Stimulated activated CD8-positive, alpha-beta memory T cell treated with anti-CD3 and anti-CD28 coated beads, Interleukin-7, amount 100 ng/mL, for 48 hours (primary cell): Measurements from ENCODE around the gene SF3B5.
"Not testable (repeated sequence)": the region's sequence is repeated elsewhere in the genome, so short reads cannot be mapped to it uniquely, and the experiment has no call there.

Source experiments
- DNase-seq, 2 donors: peaks; one replicate each; pipeline ENCODE4 v3.0.0-alpha.2; 2020; ENCODE audit warnings: low read depth in 1 of 2; ENCODE audit errors: extremely low read depth in 1 of 2

SF3B5 gene

DNA sequence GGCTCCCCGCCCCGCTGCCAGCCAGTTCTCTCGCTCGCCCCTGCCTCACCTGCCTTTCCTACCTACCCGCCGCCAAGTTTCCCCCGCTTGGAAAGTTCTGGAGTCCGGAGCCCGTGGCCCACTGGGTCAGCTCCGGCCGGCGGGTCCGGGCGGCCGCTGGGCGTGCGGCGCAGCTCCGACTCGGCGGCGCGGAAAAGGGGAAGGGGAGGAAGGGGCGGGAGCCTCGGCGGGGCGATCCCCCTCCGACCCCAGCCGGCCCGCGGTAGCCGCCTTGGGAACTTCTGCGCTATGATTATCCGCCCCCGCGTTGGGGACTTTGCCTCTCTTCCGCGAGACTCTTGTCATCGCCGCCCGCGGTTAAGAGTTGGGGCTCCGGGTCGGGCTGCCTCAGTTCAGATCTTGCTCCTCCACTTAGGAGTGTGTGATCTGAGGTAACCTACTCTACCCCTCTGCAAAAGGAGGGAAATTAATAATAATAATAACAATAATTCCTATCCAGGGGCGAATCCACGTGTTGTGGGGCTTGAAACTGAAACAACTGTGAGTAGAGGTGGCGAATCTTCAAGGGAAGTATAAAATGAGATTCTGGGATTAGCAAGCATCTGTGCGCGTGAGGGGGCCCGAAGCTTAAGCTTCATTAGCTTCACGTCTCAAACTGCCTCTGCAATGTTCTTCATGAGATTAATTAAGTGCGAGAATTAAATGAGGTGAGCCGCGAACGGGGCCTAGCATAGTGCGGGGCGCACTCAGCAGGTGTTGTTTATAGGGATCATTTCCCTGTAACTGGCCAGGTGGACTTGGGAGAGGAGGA lies 30.8 kb downstream of the SF3B5 start:
- peak; percentile 36 to 70 for DNase-seq

DNA sequence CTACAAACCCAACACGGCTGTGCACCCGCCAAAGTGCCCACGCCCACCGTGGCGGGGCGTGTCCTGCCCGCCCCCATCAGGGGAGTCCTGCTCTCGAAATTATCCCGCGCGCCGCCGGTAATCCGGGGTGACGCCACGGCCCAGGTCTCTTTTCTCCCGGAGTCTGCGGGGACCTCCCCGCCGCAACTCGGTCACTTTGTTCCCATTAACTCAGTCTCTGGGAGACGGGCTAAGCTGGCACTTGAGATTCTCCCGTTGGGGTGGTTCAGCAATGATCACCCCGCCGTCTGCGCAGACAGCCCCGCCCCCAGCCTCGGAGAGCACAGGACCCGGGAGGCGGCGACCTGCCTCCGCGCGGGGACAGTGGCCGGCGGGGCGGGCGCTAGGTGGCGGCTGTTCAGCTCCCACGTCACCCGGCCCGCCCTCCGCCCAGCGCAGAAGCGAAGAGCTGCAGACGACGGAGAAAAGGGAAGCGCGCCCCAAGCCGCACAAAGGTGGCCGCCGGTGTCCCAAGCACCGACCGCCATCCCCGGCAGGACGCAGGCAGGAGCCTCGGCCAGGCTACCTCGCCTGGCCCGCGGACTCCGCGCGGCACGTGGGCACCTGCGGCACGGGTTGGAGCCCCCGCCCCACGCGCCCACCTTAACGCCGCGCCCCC lies 31.5 kb downstream of the SF3B5 start:
- peak; percentile 81 to 85 for DNase-seq

DNA sequence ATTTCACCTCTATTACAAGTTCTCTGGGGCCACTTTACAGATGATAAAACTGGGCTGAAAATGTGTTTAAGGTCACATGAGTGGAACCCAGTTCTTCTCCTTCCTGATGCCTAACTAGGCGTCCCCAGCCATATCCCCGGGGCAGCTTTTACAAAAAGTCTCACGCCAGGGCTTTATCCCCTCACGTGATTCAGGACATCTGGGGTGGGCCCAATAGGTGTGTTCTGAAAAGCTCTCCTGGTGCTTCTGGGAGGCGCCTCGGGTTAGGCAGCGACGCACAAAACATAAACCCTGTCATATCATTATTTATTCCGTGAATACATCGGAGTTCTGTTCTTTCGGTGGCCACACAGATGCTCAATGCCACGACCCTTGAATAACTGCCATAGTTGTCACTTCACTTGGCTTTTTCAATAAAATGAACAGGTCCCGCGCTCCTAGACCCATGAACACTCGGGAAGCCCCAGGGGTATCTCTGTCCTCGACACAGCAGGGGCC lies 32.1 kb downstream of the SF3B5 start:
- no peak for DNase-seq

DNA sequence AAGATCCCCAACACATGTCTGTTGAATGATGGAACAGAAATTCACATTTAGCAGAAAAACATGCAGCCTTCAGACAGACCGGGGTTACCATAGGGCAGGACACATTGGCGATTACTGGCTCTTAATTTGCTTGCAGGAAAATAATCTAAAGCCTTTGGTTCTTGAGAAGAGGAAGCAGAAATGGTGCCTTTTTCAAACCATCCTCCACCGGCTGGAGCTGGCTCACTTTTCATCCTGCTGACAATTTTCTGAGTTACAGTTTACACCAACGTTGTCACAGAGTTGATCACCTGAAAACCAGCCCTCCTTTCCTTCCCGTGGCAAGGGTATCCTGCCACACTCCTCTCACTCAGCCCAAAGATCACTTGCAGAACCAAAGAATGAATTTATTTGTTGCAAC lies 32.6 kb downstream of the SF3B5 start:
- no peak for DNase-seq

DNA sequence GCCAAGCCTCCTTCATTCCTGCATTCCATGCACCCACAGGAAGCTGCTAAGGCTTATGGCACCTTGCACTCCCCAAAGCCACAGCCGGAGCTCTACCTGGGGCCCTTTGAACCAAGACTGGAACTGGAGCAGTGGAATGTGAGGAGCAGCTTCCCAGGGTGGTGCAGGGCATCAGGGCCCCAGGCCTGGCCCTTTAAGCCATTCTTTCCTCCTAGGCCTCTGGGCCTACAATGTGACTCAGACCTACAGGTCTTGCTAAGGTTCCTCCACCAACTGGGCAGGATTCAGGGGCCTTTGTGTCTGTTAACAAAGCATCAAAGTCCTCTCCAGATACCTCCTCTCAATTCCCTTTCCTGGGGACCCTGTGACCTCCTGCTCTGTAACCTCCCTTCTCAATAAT lies 36.2 kb downstream of the SF3B5 start:
- DNase-seq: no peak

DNA sequence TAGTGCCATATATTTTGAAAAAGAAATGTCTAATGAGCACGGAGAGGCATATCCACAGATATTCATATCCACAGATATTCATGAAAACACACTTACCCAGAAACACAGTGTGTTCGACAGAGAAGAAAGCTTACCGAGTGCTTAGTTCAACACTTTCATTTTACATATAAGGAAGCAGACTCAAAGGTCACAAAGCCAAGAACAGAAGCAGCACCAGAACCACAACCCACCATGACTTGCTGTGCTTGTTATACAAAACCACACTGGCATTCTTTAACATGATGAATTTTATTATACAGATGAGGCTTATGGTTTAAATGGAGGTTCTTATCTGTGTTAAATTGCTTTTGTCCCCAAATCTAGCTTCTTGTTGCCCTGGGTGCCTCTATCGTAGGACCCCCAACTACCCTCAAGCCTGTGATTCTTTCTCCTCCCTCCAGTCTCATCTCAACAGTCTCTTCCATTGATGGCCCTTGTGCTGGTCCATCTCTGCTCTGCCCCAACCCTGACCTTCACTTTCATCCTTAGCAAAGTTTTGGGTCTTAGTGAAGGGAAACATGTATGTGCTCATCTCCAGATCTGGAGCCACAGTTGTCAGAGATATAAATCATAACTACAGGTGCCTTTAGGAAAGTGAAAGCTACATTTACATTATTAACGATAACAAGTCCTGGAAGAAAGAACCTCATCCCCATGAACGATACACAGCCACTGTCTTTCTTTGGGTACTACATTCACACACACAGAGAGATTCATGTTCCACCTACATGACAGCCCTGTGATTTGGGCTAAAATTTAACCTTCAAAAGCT lies 40.0 kb downstream of the SF3B5 start:
- DNase-seq: peak in 1 of 2 donors; percentile 48

DNA sequence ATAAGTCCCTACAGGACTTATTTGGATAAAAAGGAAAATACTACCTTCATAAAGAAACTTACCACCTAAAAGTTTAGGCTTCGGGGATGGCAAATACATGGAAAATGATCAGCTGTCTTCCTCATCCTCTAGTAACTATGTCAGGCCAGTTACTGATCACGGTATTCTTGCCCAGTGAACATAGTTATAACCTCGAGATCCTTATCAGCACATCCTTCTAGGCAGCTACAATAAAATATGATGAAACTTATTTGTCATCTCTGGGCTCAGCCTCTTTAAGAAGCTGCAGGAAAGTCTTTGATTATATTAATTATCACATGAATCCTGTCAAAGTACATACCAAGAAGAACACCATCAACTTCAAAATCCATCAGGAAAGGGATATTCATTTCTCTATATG lies 41.8 kb downstream of the SF3B5 start:
- DNase-seq: no peak

DNA sequence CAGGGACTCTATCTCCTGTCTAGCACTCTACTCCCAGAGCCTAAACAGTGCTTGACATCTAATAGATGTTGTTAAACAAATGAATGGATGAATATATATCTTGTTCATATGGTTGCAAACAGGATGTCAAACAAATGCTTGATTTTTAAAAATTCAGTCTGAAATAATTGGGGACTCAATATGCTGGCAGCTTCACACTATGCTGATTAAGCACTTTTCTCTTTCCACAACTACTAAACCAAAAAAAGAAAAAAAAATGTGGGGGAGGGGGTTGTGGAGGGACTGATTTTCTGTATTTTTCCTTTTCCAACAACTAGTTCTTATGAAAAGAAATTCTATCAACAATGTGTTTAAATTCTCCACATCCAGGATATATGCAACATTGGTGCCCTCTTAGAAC lies 42.9 kb downstream of the SF3B5 start:
- no peak for DNase-seq

DNA sequence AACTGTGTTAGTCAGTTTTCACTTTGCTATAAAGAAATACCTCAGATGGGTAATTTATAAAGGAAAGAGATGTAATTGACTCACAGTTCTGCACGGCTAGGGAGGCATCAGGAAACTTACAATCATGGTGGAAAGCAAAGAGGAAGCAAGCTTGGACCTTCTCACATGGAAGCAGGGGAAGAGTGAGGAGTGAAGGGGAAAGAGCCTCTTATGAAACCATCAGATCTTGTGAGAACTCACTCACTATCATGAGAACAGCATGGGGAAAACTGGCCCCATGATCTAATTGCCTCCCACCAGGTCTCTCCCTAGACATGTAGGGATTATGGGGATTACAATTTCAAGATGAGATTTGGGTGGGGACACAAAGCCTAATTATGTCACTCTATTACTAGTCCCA lies 46.0 kb downstream of the SF3B5 start:
- DNase-seq: no peak

DNA sequence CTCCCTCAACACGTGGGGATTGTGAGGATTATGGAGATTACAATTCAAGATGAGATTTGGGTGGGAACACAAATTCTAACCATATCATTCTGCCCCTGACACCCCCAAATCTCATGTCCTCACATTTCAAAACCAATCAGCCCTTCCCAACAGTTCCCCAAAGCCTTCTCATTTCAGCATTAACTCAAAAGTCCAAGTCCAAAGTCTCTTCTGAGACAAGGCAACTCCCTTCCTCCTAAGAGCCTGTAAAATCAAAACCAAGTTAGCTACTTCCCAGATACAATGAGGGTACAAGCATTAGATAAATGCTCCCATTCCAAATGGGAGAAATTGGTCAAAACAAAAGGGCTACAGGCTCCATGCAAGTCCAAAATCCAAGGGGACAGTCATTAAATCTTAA lies 47.7 kb downstream of the SF3B5 start:
- no peak for DNase-seq

DNA sequence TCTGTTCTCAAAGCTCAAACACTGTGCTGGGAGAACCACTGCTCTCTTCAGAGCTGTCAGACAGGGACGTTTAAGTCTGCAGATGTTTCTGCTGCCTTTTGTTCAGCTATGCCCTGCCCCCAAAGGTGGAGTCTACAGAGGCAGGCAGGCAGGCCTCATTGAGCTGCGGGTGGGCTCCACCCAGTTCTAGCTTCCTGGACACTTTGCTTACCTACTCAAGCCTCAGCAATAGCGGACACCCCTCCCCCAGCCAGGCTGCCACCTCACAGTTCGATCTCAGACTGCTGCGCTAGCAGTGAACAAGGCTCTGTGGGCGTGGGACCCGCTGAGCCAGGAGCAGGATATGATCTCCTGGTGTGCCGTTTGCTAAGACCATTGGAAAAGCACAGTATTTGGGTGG lies 48.7 kb downstream of the SF3B5 start:
- DNase-seq: not testable (repeated sequence)

DNA sequence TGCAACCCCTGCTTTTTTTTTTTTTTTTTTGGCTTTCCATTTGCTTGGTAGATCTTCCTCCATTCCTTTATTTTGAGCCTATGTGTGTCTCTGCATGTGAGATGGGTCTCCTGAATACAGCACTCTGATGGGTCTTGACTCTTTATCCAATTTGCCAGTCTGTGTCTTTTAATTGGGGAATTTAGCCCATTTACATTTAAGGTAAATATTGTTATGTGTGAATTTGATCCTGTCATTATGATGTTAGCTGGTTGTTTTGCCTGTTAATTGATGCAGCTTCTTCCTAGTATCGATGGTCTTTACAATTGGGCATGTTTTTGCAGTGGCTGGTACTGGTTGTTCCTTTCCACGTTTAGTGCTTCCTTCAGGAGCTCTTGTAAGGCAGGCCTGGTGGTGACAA lies 50.4 kb downstream of the SF3B5 start:
- DNase-seq: not testable (repeated sequence)
